GM19397 (cell line): ENCODE results near the gene SND1.
"Not testable (repeated sequence)": the region's sequence is repeated elsewhere in the genome, so short reads cannot be mapped to it uniquely, and the experiment has no call there.

Experiments used
- ATAC-seq: cut with Tn5 transposase; IDR thresholded peaks from one replicate; pipeline ENCODE4 v1.9.1; 2021; ENCODE audit warnings: mild to moderate bottlenecking, moderate library complexity; ENCODE audit not compliant: unreplicated experiment

The SND1 gene

GRCh38 chr7:127950233-127950935, 298.4 kb downstream of the SND1 start:
- no peak for ATAC-seq

GRCh38 chr7:127953423-127954356, 301.7 kb downstream of the SND1 start:
- no peak for ATAC-seq

GRCh38 chr7:127954357-127954748, 302.4 kb downstream of the SND1 start:
- no peak for ATAC-seq

- ATAC-seq, result no peak
Measured at GRCh38 chr7:127955051-127955531, 303.1 kb downstream of the SND1 start.

GRCh38 chr7:127957886-127958285, 305.9 kb downstream of the SND1 start:
- no peak for ATAC-seq

- no peak for ATAC-seq
Measured at GRCh38 chr7:127959770-127960169, 307.8 kb downstream of the SND1 start.

GRCh38 chr7:127961786-127962453, 309.9 kb downstream of the SND1 start:
- ATAC-seq, result no peak

- ATAC-seq, result no peak
Measured at GRCh38 chr7:127962589-127963361, 310.8 kb downstream of the SND1 start.

GRCh38 chr7:127963850-127964249, 311.9 kb downstream of the SND1 start:
- ATAC-seq, result not testable (repeated sequence)

- ATAC-seq, result no peak
Measured at GRCh38 chr7:127967281-127967680, 315.3 kb downstream of the SND1 start.

GRCh38 chr7:127968547-127968946, 316.6 kb downstream of the SND1 start:
- ATAC-seq, result no peak

GRCh38 chr7:127973832-127974231, 321.8 kb downstream of the SND1 start:
- no peak for ATAC-seq

- no peak for ATAC-seq
Measured at GRCh38 chr7:127974446-127975035, 322.5 kb downstream of the SND1 start.

GRCh38 chr7:127976056-127976737, 324.2 kb downstream of the SND1 start:
- no peak for ATAC-seq

GRCh38 chr7:127976738-127977120, 324.7 kb downstream of the SND1 start:
- ATAC-seq, result no peak

- no peak for ATAC-seq
Measured at GRCh38 chr7:127978421-127978820, 326.4 kb downstream of the SND1 start.

GRCh38 chr7:127979113-127979727, 327.2 kb downstream of the SND1 start:
- ATAC-seq, result no peak

- no peak for ATAC-seq
Measured at GRCh38 chr7:127979728-127980126, 327.7 kb downstream of the SND1 start.

GRCh38 chr7:127980901-127981300, 328.9 kb downstream of the SND1 start:
- ATAC-seq, result no peak
